ENCODE results near the gene TBC1D9.
A peak's percentile ranks its signal among the peaks of the same experiment; 100 is the strongest.

Gene TBC1D9

GRCh38 chr4:140600408-140600807, 155.8 kb downstream of the TBC1D9 start:
- no peaks in the 10 kb centered on the region for H3K9me3 ChIP-seq (ENCODE audit: control insufficient read depth, insufficient read depth, low read depth, low read length)
- H3K4me1 ChIP-seq (ENCODE audit: control insufficient read depth, insufficient read depth, low read length): no peaks in the 10 kb centered on the region
- H3K27ac ChIP-seq (ENCODE audit: extremely low read depth, low read depth, low read length): no peak overlapping the region
- POLR2A ChIA-PET: no interaction called here
- no peak overlapping the region for H3K4me3 ChIP-seq (ENCODE audit: low read depth, low read length)
- TF ChIP-seq ZNF645 (tag by site-specific recombination; IDR thresholded peaks at IDR 0.05) (no peak), KLF7 (tag by site-specific recombination; IDR thresholded peaks at IDR 0.05; ENCODE audit: borderline replicate concordance) (no peak), ZNF416 (tag by site-specific recombination; IDR thresholded peaks at IDR 0.05) (no peak), PRDM1 (tag by site-specific recombination; IDR thresholded peaks at IDR 0.05) (no peak), ZNF433 (tag by site-specific recombination; IDR thresholded peaks at IDR 0.05; ENCODE audit: low read depth) (no peak), ZNF155 (tag by site-specific recombination; IDR thresholded peaks at IDR 0.05) (no peak), ZNF701 (tag by site-specific recombination; IDR thresholded peaks at IDR 0.05) (no peak), ZNF280C (tag by site-specific recombination; IDR thresholded peaks at IDR 0.05) (no peak)
- CTCF ChIA-PET: interaction anchor here (1.0 kb wide), 1 partner anchor 63 kb away, joined by 3 read pairs; no protein-coding TSS in a partner anchor
- H3K36me3 ChIP-seq (ENCODE audit: control insufficient read depth in 2 of 2, insufficient read depth in 1 of 2, low read length in 2 of 2): no peaks in the 10 kb centered on the region

GRCh38 chr4:140595065-140595464, 161.1 kb downstream of the TBC1D9 start:
- Histone ChIP-seq H3K36me3 (ENCODE audit: control insufficient read depth in 2 of 2, insufficient read depth in 1 of 2, low read length in 2 of 2) (no peaks in the 10 kb centered on the region), H3K4me1 (ENCODE audit: control insufficient read depth, insufficient read depth, low read length) (no peaks in the 10 kb centered on the region), H3K27ac (ENCODE audit: extremely low read depth, low read depth, low read length) (no peak overlapping the region), H3K4me3 (ENCODE audit: low read depth, low read length) (no peak overlapping the region), H3K9me3 (ENCODE audit: control insufficient read depth, insufficient read depth, low read depth, low read length) (no peaks in the 10 kb centered on the region)
- ChIA-PET POLR2A (no interaction called here), CTCF (interaction anchor here (0.6 kb wide), 2 partner anchors 21 to 291 kb away, joined by 3 to 4 read pairs; no protein-coding TSS in a partner anchor)
- TF ChIP-seq ZNF654 (tag by site-specific recombination; IDR thresholded peaks at IDR 0.05; ENCODE audit: low read depth): peak; percentile 30; the same call in 1 of the 2 replicates
- TF ChIP-seq MYNN (tag by site-specific recombination; IDR thresholded peaks at IDR 0.05; ENCODE audit: borderline replicate concordance): no peak

- Histone ChIP-seq H3K4me3 (ENCODE audit: low read depth, low read length) (no peak overlapping the region), H3K27ac (ENCODE audit: extremely low read depth, low read depth, low read length) (no peak overlapping the region), H3K36me3 (ENCODE audit: control insufficient read depth in 2 of 2, insufficient read depth in 1 of 2, low read length in 2 of 2) (no peaks in the 10 kb centered on the region), H3K9me3 (ENCODE audit: control insufficient read depth, insufficient read depth, low read depth, low read length) (no peaks in the 10 kb centered on the region), H3K4me1 (ENCODE audit: control insufficient read depth, insufficient read depth, low read length) (no peaks in the 10 kb centered on the region)
- CTCF ChIA-PET: interaction anchor here (0.6 to 1.1 kb wide), 2 partner anchors 224 to 912 kb away, joined by 3 to 5 read pairs; no protein-coding TSS in a partner anchor
- POLR2A ChIA-PET: no interaction called here
- no peak for TF ChIP-seq PRDM10 (tag by site-specific recombination; IDR thresholded peaks at IDR 0.05)
- TF ChIP-seq SCRT2 (tag by site-specific recombination; IDR thresholded peaks at IDR 0.05): no peak
- no peak for TF ChIP-seq AEBP2 (tag by site-specific recombination; IDR thresholded peaks at IDR 0.05; ENCODE audit: borderline replicate concordance)
- TF ChIP-seq ZNF423 (tag by site-specific recombination; IDR thresholded peaks at IDR 0.05): no peak
- TF ChIP-seq ZSCAN30 (tag by site-specific recombination; IDR thresholded peaks at IDR 0.05): no peak
These were observed 171.7 kb downstream of the TBC1D9 start for GRCh38 chr4:140584439-140584838.

Measured in HEK293 (cell line).